Stimulated activated CD8-positive, alpha-beta memory T cell treated with anti-CD3 and anti-CD28 coated beads, Interleukin-7, amount 100 ng/mL, for 48 hours (primary cell): ENCODE data around the gene EOLA2.
"Not testable (repeated sequence)": the region's sequence is repeated elsewhere in the genome, so short reads cannot be mapped to it uniquely, and the experiment has no call there.

Experiments
- DNase-seq, 2 donors: peaks; one replicate each; pipeline ENCODE4 v3.0.0-alpha.2; 2020; ENCODE audit warnings: low read depth in 1 of 2; ENCODE audit errors: extremely low read depth in 1 of 2

EOLA2 gene

GRCh38 chrX:149933547-149933946 lies 4.7 kb downstream of the EOLA2 start:
- DNase-seq = not testable (repeated sequence)

GRCh38 chrX:149932970-149933369 lies 5.3 kb downstream of the EOLA2 start:
- not testable (repeated sequence) for DNase-seq

- DNase-seq = not testable (repeated sequence)
Observed at GRCh38 chrX:149932150-149932549, 6.1 kb downstream of the EOLA2 start.

GRCh38 chrX:149931355-149931754 lies 6.9 kb downstream of the EOLA2 start:
- DNase-seq = not testable (repeated sequence)

GRCh38 chrX:149929400-149929799 lies 8.9 kb downstream of the EOLA2 start, which contains the start of gene HSFX4:
Gene HSFX4 (plus strand): TSS chrX:149929573. CDS start chrX:149929645, 72 bp downstream.
- not testable (repeated sequence) for DNase-seq

- DNase-seq = not testable (repeated sequence)
Observed at GRCh38 chrX:149928635-149929034, 9.7 kb downstream of the EOLA2 start.

GRCh38 chrX:149927964-149928258 lies 10.4 kb downstream of the EOLA2 start:
- DNase-seq = not testable (repeated sequence)

- DNase-seq = not testable (repeated sequence)
Observed at GRCh38 chrX:149927245-149927963, 10.9 kb downstream of the EOLA2 start.

GRCh38 chrX:149924434-149924833 lies 13.9 kb downstream of the EOLA2 start:
- not testable (repeated sequence) for DNase-seq

GRCh38 chrX:149923836-149924235 lies 14.5 kb downstream of the EOLA2 start:
- DNase-seq = not testable (repeated sequence)

GRCh38 chrX:149916745-149917392 lies 21.4 kb downstream of the EOLA2 start:
- DNase-seq = no peak

- DNase-seq = no peak
Observed at GRCh38 chrX:149910178-149910695, 28.1 kb downstream of the EOLA2 start.

- DNase-seq = no peak
Observed at GRCh38 chrX:149909324-149910177, 28.7 kb downstream of the EOLA2 start.

GRCh38 chrX:149908727-149909126 lies 29.6 kb downstream of the EOLA2 start:
- no peak for DNase-seq

GRCh38 chrX:149908308-149908707 lies 30.0 kb downstream of the EOLA2 start:
- DNase-seq = no peak

- DNase-seq = no peak
Observed at GRCh38 chrX:149903889-149904748, 34.2 kb downstream of the EOLA2 start.

GRCh38 chrX:149898554-149898953 lies 39.7 kb downstream of the EOLA2 start:
- no peak for DNase-seq

GRCh38 chrX:149890828-149891227 lies 47.5 kb downstream of the EOLA2 start:
- not testable (repeated sequence) for DNase-seq
